ENCODE data around the gene CORO1A. TPM values are rescaled to one million over a fixed set of nuclear protein-coding genes. Genes with fewer than 3 reads are reported as not detected.

The CORO1A gene
- total RNA-seq, 4 donors from 2014 or later = 21.2 to 205 (median 32.1) TPM

DNA sequence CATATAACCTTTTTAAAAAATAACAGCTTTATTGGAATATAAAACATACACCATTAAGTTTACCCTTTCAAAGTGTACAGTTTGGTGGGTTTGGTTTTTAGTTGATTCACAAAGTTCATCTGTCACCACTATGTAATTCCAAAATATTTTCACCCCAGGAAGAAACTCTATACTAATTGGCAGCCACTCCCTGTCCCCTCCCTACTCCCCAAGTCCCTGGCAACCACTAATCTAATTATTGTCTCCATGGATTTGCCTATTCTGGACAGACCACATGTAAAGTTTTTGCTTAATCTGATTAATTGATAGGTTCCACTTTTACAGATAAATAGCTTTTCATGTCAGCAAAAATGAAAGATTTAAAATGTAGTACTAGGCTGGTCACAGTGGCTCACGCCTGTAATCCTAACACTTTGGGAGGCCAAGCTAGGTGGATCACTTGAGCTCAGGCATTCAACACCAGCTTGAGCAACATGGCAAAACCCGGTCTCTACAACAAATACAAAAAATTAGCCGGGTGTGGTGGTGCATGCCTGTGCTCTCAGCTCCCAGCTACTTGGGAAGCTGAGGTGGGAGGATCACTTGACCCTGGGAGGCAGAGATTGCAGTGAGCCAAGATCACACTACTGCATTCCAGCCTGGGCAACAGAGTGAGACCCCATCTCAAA is 35.4 kb upstream of the CORO1A start:
- TF ChIP-seq POLR2A (IDR thresholded peaks at IDR 0.05) = no peak
- TF ChIP-seq, protein P1, sequence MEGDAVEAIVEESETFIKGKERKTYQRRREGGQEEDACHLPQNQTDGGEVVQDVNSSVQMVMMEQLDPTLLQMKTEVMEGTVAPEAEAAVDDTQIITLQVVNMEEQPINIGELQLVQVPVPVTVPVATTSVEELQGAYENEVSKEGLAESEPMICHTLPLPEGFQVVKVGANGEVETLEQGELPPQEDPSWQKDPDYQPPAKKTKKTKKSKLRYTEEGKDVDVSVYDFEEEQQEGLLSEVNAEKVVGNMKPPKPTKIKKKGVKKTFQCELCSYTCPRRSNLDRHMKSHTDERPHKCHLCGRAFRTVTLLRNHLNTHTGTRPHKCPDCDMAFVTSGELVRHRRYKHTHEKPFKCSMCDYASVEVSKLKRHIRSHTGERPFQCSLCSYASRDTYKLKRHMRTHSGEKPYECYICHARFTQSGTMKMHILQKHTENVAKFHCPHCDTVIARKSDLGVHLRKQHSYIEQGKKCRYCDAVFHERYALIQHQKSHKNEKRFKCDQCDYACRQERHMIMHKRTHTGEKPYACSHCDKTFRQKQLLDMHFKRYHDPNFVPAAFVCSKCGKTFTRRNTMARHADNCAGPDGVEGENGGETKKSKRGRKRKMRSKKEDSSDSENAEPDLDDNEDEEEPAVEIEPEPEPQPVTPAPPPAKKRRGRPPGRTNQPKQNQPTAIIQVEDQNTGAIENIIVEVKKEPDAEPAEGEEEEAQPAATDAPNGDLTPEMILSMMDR (IDR thresholded peaks at IDR 0.05) = no peak
- no peak overlapping the region for H3K27ac ChIP-seq
- H3K36me3 ChIP-seq = no peaks in the 10 kb centered on the region

DNA sequence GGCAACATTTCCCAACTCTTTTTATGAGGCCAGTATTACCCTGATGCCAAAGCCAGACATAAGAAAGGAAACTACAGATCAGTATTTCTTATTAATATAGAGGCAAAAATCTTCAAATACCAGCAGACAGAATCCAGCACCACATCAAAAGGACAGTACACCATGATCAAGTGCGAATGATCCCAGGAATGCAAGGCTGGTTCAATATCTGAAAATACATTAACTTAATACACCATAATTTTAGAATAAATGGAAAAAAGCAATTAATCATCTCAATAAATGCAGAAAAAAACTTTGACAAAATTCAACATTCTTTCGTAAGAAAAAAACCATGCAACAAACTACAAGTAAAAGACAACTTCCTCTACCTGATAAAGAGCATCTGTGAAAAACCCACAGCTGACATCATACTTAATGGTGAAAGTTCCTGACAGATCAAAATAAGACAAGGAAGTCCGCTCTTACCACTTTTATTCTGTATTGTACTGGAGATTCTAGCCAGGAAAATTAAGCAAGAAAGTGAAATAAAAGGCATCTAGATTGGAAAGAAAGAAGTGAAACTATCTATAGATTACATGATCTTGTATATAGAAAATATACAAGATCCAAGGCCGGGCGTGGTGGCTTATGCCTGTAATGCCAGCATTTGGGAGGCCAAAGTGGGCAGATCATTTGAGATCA is 34.0 kb upstream of the CORO1A start:
- DNase-seq = no peak

More for the DNA sequence above, 35.4 kb upstream of the CORO1A start:
- no peaks in the 10 kb centered on the region for H3K4me1 ChIP-seq
- no peak for DNase-seq
- H3K4me3 ChIP-seq = no peak overlapping the region
- H3K9me3 ChIP-seq = peaks cover 0 to 8% (median 0%) of the 10 kb centered on the region in 4 donors
- no peaks in the 10 kb centered on the region for H3K27me3 ChIP-seq

DNA sequence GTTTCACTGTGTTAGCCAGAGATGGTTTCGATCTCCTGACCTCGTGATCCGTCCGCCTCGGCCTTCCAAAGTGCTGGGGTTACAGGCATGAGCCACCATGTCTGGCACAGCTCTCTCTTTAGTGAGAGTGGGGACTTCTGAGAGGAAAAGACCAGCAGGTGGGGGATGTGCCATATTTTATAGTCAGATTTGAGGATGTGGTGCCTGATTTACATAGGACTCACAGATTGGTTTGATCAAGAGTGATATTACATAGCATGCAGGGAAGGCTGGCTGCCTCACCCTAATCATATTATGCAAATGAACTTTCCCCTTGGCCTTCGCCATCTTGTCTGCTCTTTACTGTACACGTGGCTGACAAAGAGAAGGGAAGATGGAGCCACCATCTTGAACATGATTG is 32.3 kb upstream of the CORO1A start:
- no peak for DNase-seq
- H3K9me3 ChIP-seq = peaks cover 0 to 8% (median 0%) of the 10 kb centered on the region in 4 donors
- TF ChIP-seq POLR2A (IDR thresholded peaks at IDR 0.05) = no peak
- TF ChIP-seq, protein P1 (IDR thresholded peaks at IDR 0.05) = no peak
- H3K4me3 ChIP-seq = no peak overlapping the region
- H3K36me3 ChIP-seq = no peaks in the 10 kb centered on the region
- no peaks in the 10 kb centered on the region for H3K4me1 ChIP-seq
- no peaks in the 10 kb centered on the region for H3K27me3 ChIP-seq
- no peak overlapping the region for H3K27ac ChIP-seq

More for the DNA sequence above, 34.0 kb upstream of the CORO1A start:
- peaks cover 0 to 8% (median 0%) of the 10 kb centered on the region in 4 donors for H3K9me3 ChIP-seq
- TF ChIP-seq, protein P1 (IDR thresholded peaks at IDR 0.05) = no peak
- TF ChIP-seq POLR2A (IDR thresholded peaks at IDR 0.05) = no peak
- H3K27ac ChIP-seq = no peak overlapping the region
- no peaks in the 10 kb centered on the region for H3K27me3 ChIP-seq
- no peaks in the 10 kb centered on the region for H3K36me3 ChIP-seq
- no peak overlapping the region for H3K4me3 ChIP-seq
- H3K4me1 ChIP-seq = no peaks in the 10 kb centered on the region

DNA sequence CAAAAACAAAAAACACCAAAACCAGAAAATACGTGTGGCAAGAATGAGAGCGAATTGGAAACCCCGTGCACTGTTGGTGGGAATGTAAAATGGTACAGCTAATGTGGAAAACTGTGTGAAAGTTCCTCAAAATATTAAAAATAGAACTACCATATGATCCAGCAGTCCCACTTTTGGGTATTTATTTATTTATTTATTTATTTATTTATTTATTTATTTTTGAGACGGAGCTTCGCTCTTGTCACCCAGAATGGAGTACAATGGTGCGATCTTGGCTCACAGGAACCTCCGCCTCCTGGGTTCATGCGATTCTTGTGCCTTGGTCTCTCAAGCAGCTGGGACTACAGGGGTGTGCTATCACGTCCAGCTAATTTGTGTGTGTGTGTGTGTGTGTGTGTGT is 30.9 kb upstream of the CORO1A start:
- no peak overlapping the region for H3K4me3 ChIP-seq
- no peak for TF ChIP-seq POLR2A (IDR thresholded peaks at IDR 0.05)
- TF ChIP-seq, protein P1 (IDR thresholded peaks at IDR 0.05) = no peak
- H3K27me3 ChIP-seq = no peaks in the 10 kb centered on the region
- H3K4me1 ChIP-seq = no peaks in the 10 kb centered on the region
- peaks cover 0 to 8% (median 0%) of the 10 kb centered on the region in 4 donors for H3K9me3 ChIP-seq
- no peaks in the 10 kb centered on the region for H3K36me3 ChIP-seq
- no peak for DNase-seq
- H3K27ac ChIP-seq = no peak overlapping the region

DNA sequence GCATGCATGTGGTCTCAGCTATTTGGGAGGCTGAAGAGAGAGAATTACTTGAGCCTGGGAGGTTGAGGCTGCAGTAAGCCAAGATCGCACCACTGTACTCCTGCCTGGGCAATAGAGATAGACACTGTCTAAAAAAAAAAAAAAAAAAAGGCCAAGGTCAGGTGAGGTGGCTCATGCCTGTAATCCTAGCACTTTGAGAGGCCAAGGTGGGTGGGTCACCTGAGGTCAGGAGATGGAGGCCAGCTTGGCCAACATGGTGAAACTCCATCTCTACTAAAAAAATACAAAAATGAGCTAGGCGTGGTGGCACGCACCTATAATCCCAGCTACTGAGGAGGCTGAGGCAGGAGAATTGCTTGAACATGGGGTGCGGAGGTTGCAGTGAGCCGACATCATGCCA is 28.2 kb upstream of the CORO1A start:
- H3K9me3 ChIP-seq = no peaks in the 10 kb centered on the region
- no peaks in the 10 kb centered on the region for H3K4me1 ChIP-seq
- no peak overlapping the region for H3K4me3 ChIP-seq
- DNase-seq = no peak
- no peak for TF ChIP-seq POLR2A (IDR thresholded peaks at IDR 0.05)
- TF ChIP-seq, protein P1 (IDR thresholded peaks at IDR 0.05) = no peak
- no peaks in the 10 kb centered on the region for H3K27me3 ChIP-seq
- H3K36me3 ChIP-seq = no peaks in the 10 kb centered on the region
- H3K27ac ChIP-seq = no peak overlapping the region
